HG03045 (cell line): Measurements from ENCODE around the gene REPS2.

ENCODE experiments used
- ATAC-seq: cut with Tn5 transposase; IDR thresholded peaks from one replicate; pipeline ENCODE4 v1.9.1; 2021; ENCODE audit warnings: mild to moderate bottlenecking, moderate library complexity; ENCODE audit not compliant: unreplicated experiment

REPS2 gene

GRCh38 chrX:17192106-17192505 lies 245.6 kb downstream of the REPS2 start:
- ATAC-seq: no peak
